Measurements from ENCODE around the gene CDK18.

CDK18 gene

GRCh38 chr1:205523891-205524793 is 19.7 kb downstream of the CDK18 start:
- peak; percentile 27 to 57 (median 49) for DNase-seq

DNA sequence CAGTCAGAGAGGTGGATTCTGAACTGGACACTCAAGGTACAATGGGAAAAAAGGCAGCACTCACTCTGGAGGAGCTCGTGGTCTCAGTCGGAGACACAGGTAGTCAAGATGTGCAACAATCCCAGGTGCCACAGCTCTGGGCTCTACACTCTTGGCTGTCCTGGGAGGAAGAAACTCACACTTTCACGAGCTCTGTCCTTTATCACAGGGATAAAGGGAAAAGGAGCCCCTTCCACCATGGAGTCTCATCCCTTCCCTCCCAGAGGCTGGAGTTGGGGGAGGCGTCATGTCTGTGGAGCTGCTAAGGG is 20.3 kb downstream of the CDK18 start:
- DNase-seq, result no peak

GRCh38 chr1:205525495-205526285 is 21.2 kb downstream of the CDK18 start:
- no peak for DNase-seq

DNA sequence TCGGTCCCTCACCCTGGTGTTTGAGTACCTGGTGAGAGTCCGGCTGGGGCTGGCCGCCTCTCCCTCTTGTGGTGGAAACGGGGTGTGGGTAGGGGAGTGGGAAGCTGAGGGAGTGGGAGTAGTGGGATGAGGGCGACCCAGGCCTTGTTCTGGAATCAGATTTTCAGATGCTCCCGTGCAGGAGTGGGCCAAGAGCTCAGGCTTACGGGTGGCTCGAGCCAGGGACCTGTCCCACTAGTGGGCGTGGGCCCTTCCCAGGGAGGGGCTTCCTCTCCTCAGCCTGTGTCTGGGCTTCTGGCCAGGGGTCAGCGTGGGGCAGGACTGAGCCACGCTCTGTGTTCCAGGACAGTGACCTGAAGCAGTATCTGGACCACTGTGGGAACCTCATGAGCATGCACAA is 22.0 kb downstream of the CDK18 start:
- no peak for DNase-seq

DNA sequence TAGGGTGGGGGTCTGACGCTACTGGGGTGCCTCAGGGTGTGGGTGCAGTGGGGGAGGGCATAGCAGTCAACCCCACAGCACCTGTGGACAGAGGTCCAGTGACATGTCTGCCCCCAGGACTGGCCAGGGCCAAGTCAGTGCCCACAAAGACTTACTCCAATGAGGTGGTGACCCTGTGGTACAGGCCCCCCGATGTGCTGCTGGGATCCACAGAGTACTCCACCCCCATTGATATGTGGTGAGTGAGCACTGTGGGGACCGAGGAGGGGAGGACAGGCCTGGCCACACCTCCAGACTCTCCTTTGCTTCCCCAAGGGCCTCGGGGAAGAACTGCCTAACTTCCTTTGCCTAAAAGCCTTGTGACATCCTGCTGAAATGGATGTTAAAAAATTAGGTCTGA is 23.5 kb downstream of the CDK18 start:
- no peak for DNase-seq

DNA sequence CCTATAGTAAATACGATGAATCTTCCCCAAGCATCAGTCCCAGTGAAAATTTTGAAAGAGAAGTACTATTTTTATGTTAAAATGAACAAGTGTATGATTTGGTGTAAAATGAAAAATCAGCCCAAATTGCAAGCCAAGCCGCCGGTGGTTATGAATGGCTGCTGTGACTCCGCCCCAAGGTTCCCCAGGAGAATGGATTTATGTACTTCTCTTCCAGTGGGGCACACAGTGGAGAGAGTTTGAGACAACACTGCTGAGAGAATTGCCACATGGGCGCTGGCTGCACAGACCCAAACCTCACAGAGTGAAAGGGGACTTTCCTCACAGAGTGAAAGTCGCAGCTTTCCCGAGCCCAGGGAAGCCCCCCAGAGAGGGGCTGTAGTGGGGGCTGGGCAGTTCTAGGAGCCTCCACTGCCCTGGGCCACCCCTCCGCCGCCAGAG is 24.0 kb downstream of the CDK18 start:
- no peak for DNase-seq

DNA sequence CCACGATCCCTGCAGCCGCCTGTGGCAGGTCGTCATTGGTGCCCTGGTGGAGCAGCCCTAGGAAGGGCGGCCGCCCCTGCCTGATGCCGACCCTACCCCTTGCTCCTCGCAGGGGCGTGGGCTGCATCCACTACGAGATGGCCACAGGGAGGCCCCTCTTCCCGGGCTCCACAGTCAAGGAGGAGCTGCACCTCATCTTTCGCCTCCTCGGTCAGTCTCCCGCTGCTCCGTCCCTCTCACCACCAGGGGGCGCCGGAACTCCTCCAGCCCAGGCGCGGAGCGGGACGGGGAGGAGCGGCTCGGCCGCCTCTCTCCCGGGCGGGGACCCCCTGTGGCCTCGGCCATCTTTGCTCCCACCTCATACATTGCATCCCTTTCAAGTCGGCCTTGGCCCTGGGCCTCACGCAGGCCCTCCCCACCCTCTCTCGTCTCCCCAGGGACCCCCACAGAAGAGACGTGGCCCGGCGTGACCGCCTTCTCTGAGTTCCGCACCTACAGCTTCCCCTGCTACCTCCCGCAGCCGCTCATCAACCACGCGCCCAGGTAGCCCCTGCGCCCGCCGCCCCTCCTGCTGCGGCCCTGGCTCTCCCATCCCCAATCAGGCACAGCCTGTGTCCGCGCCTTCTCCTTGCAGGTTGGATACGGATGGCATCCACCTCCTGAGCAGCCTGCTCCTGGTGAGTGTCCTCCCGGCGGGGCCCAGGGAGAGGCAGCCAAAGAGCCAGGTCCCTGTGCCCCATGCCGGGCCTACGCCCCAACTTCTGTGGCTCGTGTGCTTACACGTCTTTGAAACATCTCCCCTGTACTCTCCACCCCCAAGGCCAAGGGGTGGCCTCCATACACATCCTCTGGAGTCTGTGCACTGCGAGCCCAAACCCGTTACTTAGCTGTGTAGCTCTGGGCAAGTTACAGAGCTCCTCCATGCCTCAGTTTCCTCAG is 24.7 kb downstream of the CDK18 start:
- DNase-seq, result peak; percentile 48 to 76 (median 71)

- DNase-seq, result no peak
Measured at GRCh38 chr1:205530116-205530515, 25.6 kb downstream of the CDK18 start.

DNA sequence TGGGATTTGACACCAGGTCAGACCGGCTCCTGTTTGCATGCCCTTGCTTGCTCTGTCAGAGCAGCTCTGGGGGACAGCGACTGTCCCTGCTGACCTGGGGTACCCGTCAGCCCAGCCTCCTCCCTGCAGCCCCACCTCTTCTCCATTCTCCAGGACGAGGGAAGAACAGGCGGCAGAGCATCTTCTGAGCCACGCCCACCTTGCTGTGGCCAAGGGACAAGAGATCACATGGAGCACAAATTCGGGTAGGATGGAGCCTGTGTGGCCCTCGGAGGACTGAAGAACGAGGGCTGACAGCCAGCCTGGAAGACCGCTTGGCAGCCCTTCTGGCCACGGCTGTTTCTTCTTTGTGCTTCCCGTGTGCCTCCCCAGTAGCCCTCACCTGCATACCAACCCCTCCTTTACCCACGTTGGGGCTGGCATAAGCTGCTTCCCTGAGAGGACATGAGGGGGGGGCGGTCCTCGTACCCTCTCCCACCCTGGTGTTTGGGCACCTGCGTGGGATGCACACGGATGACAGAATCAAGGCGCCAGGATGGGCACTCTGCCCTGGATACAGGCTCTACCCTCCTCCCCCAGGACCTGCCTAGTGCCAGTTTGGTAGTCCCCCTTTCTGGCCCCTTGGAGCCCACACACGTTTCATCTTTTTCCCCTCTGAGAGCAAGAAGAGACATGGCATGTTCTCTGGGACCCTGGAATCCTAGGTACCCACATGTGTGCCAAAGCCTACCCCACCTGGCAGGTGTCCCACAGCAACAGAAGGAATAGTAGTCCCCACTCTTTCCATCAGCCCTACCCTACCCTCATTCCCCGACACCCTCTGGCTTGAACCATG is 26.9 kb downstream of the CDK18 start:
- DNase-seq, result no peak

DNA sequence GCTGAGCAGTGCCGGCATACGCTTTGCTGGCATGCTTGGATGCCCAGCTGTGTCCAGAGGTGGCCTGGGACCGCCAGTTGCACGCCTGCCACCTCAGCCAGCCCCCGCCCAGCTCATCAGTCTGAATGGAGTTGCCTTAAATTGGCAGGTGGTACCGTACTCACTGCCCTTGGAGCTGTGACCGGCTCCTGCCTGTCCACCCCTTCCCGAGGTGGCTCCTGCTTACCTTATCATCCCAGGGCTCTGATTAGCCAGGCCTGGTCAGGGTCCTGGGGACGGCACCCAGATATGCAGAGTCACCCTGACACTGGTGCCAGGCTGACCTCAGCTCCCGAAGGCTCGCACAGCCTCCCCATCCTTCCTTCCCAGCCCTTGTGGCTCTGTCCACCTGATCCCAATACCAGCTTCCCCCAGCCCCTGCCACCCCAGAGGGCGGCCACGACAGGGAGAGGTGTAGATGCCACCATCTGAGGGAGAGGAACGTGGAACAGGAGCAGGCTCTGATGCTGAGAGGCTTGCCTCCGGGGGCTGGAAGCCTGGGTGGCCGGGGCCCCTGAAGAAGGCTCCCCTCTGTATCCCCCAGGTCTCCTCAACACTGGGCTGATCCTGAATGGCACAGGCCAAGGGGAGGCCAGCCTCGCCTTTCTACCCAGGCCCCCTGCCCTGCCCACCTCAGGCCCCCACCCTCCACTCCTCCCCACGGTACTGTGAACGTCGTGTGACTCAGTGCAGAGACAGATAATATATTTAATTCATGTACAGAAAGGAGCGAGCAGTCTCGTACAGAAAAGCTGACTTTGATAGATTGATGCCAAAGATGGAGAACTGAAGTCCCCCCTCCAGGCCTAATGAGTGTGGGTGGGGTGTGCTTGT is 27.8 kb downstream of the CDK18 start:
- no peak for DNase-seq

DNA sequence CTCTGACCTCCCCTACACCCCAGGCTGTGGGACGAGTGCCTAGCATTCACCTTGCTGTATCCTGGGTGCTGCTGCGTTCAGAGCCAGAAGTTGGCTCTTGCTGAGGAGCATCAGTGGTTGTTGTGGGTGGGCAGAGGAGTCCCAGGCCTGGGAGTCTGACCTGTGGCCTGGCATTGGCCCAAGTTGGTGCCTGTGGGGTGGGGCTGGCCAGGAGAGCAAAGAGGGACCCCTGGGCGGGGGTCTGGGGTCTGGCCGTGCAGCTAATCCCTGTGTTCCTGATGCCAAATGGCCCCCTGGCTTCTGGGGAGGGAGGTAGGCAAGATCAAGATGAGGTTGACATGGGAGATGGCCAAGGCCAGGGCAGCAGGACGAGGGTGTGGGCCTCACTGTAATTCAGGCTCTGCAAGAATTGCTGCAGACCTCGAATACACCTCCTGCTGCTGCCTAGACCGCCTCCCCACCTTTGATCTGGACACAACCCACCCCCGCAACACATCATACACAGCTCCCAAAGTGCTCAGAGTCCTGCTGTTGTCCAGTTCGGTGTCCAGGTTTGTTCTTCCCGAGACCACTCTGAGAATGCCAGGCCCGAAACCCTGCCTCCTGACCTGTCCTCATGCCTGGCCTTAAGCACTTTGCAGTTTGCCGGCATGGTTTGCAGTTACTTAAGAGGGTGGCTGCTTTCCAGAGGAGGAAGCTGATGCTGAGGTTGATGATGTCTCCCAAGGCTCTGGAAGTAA is 28.7 kb downstream of the CDK18 start:
- DNase-seq, result no peak

- no peak for DNase-seq
Measured at GRCh38 chr1:205533748-205534443, 29.4 kb downstream of the CDK18 start.

GRCh38 chr1:205534444-205534985 is 30.0 kb downstream of the CDK18 start:
- no peak for DNase-seq

DNA sequence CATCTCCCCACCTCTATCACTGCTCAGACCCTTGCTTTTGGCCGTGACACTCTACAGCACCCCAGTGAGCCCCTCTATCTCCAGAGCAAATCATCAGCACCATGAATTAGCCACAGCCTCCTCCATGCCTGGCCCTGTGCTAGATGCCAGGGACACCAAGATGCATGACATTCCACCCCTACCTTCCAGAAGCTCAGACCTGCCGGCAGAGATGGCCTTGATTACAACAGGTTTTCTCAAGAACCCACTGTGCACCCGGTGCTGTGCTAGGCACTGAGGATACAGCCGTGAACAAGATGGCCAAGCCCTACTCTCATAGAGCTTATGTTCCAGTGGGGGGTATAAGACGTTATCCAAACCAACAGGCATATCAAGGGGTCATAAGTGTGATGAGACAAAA is 30.6 kb downstream of the CDK18 start:
- no peak for DNase-seq

GRCh38 chr1:205535866-205536758 is 31.6 kb downstream of the CDK18 start:
- no peak for DNase-seq

GRCh38 chr1:205536759-205537361 is 32.4 kb downstream of the CDK18 start:
- no peak for DNase-seq

GRCh38 chr1:205537386-205538018 is 33.0 kb downstream of the CDK18 start:
- DNase-seq, result no peak
